Endothelial cell of umbilical vein (primary cell): ENCODE results near the gene INPP5B.

Experiments
- FOS ChIP-seq: IDR thresholded peaks from 2 replicates; pipeline ENCODE4 v1.6.1; 2011; ENCODE audit warnings: mild to moderate bottlenecking, low read length, moderate library complexity, borderline replicate concordance; ENCODE audit not compliant: insufficient read depth
- POLR2A ChIP-seq: IDR thresholded peaks from 2 replicates; pipeline ENCODE4 v1.6.1; 2012; ENCODE audit warnings: low read depth, mild to moderate bottlenecking, control low read depth, low read length
- POLR2AphosphoS5 ChIP-seq: IDR thresholded peaks from 2 replicates; pipeline ENCODE4 v1.6.1; 2012; ENCODE audit warnings: low read depth, mild to moderate bottlenecking, control low read depth, low read length, moderate library complexity; ENCODE audit not compliant: insufficient read depth
- TF ChIP-seq, protein P1 (sequence below), 2 donors: IDR thresholded peaks; 1 replicate in 1 of 2; 2 replicates in 1 of 2; pipeline ENCODE4 v1.5.1; 2011; ENCODE audit warnings: low read length in 2 of 2, mild to moderate bottlenecking in 2 of 2, moderate library complexity in 2 of 2, control low read depth in 1 of 2, inconsistent platforms in 1 of 2, low read depth in 1 of 2; ENCODE audit not compliant: insufficient read depth in 1 of 2; ENCODE audit errors: extremely low read depth in 1 of 2
- TF ChIP-seq, protein P2 (sequence below): IDR thresholded peaks from 2 replicates; pipeline ENCODE4 v1.6.1; 2011; ENCODE audit not compliant: insufficient read depth, insufficient read length

DNA sequence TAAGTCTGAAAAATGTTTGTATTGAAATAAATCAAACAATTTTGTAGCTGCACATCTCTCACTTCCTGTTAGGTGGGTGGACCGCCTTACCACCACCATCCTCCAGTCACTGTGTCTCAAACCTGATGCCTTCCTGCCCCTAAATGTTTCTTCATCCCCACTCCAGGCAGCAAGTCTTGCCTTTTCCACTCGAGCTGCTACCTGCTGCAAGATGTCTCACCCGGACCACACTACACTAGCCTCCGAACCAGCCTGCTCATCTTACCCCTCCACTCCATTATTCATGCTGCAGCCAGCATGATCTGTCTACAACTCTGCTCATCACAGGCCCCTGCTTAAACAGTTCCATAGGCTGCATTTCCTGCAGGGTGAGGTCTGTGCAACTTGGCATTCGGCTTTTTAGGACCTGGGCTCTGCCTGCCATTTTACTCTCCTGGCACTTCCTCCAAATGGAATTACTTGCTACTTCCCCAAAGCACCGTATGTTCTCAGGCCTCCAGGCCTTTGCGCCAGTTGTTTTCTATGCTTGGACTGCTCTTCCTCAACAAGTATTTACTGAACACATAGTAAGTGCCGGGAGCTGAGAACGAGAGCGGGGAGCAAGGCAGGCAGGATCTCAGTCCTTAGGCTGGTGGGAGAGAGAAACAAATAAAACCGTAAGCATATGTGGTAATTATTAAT, 48.2 kb upstream of the INPP5B start:
- TF ChIP-seq POLR2AphosphoS5 (no peak), POLR2A (no peak), FOS (no peak)
- TF ChIP-seq, protein P1, sequence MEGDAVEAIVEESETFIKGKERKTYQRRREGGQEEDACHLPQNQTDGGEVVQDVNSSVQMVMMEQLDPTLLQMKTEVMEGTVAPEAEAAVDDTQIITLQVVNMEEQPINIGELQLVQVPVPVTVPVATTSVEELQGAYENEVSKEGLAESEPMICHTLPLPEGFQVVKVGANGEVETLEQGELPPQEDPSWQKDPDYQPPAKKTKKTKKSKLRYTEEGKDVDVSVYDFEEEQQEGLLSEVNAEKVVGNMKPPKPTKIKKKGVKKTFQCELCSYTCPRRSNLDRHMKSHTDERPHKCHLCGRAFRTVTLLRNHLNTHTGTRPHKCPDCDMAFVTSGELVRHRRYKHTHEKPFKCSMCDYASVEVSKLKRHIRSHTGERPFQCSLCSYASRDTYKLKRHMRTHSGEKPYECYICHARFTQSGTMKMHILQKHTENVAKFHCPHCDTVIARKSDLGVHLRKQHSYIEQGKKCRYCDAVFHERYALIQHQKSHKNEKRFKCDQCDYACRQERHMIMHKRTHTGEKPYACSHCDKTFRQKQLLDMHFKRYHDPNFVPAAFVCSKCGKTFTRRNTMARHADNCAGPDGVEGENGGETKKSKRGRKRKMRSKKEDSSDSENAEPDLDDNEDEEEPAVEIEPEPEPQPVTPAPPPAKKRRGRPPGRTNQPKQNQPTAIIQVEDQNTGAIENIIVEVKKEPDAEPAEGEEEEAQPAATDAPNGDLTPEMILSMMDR (IDR thresholded peaks at IDR 0.05; ENCODE audit: extremely low read depth in 1 of 2, insufficient read depth in 1 of 2, low read depth in 1 of 2, low read length in 2 of 2) = no peak
- TF ChIP-seq, protein P2, sequence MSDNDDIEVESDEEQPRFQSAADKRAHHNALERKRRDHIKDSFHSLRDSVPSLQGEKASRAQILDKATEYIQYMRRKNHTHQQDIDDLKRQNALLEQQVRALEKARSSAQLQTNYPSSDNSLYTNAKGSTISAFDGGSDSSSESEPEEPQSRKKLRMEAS = no peak
